Right atrium auricular region (tissue), 2 donors: ENCODE data around the gene MEAK7. TPM values are rescaled to one million over a fixed set of nuclear protein-coding genes. Genes with fewer than 3 reads are reported as not detected.

ENCODE experiments used
- DNase-seq: peaks from one replicate; pipeline ENCODE4 v3.0.0-alpha.2; 2019; ENCODE audit warnings: low spot score
- H3K27ac ChIP-seq, 2 donors: fragments of 200-600 bp; sonication (generic); 1 replicate in 1 of 2; 2 replicates in 1 of 2; pipeline ENCODE4 v1.5.1; 2016 to 2019
- H3K27me3 ChIP-seq, 2 donors: fragments of 200-600 bp; sonication (generic); one replicate each; pipeline versions ENCODE4 v1.5.1 to v1.6.0; 2017 to 2019
- H3K36me3 ChIP-seq: fragments of 200-600 bp; sonication (generic); one replicate; pipeline ENCODE4 v1.5.1; 2016
- H3K4me1 ChIP-seq, 2 donors: fragments of 200-600 bp; sonication (generic); one replicate each; pipeline versions ENCODE4 v1.5.1 to v1.6.0; 2017 to 2019
- H3K4me3 ChIP-seq, 2 donors: fragments of 200-600 bp; sonication (generic); 1 replicate in 1 of 2; 2 replicates in 1 of 2; pipeline ENCODE4 v1.5.1; 2017 to 2019; ENCODE audit warnings: mild to moderate bottlenecking in 1 of 2, moderate library complexity in 1 of 2
- H3K9me3 ChIP-seq, 2 donors: fragments of 200-600 bp; sonication (generic); one replicate each; pipeline ENCODE4 v1.5.1; 2019
- CTCF ChIP-seq, 2 donors: fragments of 200-600 bp; sonication (generic); IDR thresholded peaks; one replicate each; pipeline ENCODE4 v1.5.1; 2019; ENCODE audit warnings: antibody characterized with exemption in 2 of 2
- total RNA-seq, 2 donors: library from RNA; depleted of rRNA; stranded (reverse); fragments of >200 nt; gene quantifications; one replicate each; pipeline ENCODE4 v1.1.0, GENCODE V29; 2016

Gene MEAK7
- total RNA-seq, 2 donors from 2014 or later, result 5.3 to 6.9 TPM

DNA sequence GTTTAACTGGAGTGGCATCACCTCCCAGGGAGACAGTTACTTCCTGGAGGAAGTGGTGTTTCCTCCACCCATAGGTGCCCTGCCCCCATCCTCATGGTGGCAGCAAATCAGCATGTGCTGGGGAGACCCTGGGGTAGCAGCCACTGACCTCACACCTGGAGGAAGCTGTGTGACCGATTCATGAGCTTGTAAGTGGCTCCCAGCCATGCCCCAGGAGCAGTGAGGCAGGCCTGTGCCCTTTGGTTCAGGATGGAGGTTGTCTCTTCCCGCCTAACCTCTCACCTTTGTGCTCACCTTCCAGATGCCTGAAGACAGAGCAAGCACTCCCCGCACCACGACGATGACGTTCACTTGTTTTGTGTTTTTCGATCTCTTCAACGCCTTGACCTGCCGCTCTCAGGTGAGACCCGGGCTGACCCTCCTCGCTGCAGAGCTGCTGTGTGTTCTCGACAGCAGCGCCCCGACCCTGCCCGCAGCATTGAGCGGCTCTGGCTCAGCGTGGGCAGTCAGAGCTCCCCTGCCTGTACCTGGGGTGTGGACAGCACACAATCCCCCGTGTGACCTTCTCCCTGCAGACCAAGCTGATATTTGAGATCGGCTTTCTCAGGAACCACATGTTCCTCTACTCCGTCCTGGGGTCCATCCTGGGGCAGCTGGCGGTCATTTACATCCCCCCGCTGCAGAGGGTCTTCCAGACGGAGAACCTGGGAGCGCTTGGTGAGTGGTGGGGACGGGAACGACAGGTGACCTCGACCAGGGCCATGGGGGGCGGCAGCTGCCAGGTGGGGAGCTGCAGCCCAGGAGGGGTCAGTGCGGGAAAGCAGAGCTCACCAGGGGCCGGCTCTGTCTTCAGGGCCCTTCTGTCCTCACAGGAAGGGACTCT, 42.8 kb downstream of the MEAK7 start:
- H3K4me3 ChIP-seq, result no peak overlapping the region
- H3K27me3 ChIP-seq, result no peaks in the 10 kb centered on the region
- TF ChIP-seq CTCF (IDR thresholded peaks at IDR 0.05), result no peak
- no peak for DNase-seq
- peaks cover 0 to 4% of the 10 kb centered on the region in 2 donors for H3K9me3 ChIP-seq
- H3K36me3 ChIP-seq, result peaks cover 1% of the 10 kb centered on the region
- H3K4me1 ChIP-seq, result no peaks in the 10 kb centered on the region
- H3K27ac ChIP-seq, result no peak overlapping the region

GRCh38 chr16:84461029-84461412, 43.4 kb downstream of the MEAK7 start:
- no peaks in the 10 kb centered on the region for H3K36me3 ChIP-seq
- no peak overlapping the region for H3K27ac ChIP-seq
- no peaks in the 10 kb centered on the region for H3K4me1 ChIP-seq
- TF ChIP-seq CTCF (IDR thresholded peaks at IDR 0.05), result no peak
- no peak overlapping the region for H3K4me3 ChIP-seq
- H3K9me3 ChIP-seq, result no peaks in the 10 kb centered on the region
- no peak for DNase-seq
- no peaks in the 10 kb centered on the region for H3K27me3 ChIP-seq

DNA sequence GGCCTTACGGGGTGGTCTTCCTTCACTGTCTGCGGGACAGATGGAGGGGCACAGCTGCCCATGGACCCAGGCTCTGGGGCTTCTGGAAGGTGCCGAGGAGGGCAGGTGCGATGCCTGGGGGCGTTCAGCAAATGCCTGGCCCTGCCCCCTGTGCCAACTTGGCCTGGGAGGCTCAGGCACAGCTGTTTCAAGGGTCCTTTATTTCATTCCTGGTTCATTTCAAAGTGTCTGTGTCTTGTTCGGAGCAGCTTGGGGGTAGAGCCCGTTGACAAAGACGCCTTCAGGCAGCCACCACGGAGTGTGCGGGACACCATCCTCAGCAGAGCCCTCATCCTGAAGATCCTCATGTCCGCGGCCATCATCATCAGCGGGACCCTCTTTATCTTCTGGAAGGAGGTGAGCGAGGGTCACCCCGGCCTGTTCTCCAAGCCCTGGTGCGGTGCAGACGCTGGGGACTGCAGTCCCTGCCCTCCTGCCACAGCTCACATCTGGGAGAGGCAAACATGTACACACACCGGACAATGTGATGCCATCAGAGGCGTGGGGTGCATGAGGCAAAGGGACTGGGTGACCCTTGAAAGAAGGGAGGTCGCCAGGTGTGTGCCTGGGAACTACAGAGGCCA, 43.9 kb downstream of the MEAK7 start:
- Histone ChIP-seq H3K27me3 (no peaks in the 10 kb centered on the region), H3K36me3 (no peaks in the 10 kb centered on the region), H3K4me1 (no peaks in the 10 kb centered on the region), H3K27ac (no peak overlapping the region), H3K9me3 (no peaks in the 10 kb centered on the region), H3K4me3 (no peak overlapping the region)
- no peak for DNase-seq
- TF ChIP-seq CTCF (IDR thresholded peaks at IDR 0.05), result no peak

DNA sequence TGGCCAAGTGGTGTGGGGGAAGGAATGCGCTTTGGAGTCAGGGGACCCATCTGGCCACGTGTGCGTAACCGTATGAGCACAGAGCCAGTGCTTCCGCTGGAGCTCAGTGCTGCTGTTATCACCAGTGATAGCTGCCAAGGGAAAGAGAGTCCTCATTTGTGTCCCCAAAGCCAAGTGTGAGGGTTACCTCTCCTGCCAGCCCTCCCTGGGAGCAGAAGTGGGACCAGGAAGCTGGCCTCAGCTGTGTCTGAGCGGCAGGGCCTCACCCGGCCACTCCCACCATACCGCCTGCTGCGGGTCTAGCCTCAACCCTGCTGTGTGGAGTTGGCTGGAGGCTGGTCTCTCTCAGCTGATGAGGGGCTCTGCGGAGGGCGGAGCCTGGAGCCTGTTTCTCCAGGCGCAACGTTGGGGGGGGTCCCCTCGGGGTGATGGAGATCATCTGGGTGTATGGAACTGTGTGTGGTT, 44.5 kb downstream of the MEAK7 start:
- Histone ChIP-seq H3K4me1 (no peaks in the 10 kb centered on the region), H3K27me3 (no peaks in the 10 kb centered on the region), H3K9me3 (no peaks in the 10 kb centered on the region), H3K27ac (no peak overlapping the region), H3K36me3 (no peaks in the 10 kb centered on the region), H3K4me3 (no peak overlapping the region)
- no peak for DNase-seq
- no peak for TF ChIP-seq CTCF (IDR thresholded peaks at IDR 0.05)

GRCh38 chr16:84459533-84459894, 44.9 kb downstream of the MEAK7 start:
- H3K4me1 ChIP-seq, result no peaks in the 10 kb centered on the region

More at GRCh38 chr16:84459533-84459894, 44.9 kb downstream of the MEAK7 start:
- no peak for DNase-seq
- Histone ChIP-seq H3K9me3 (no peaks in the 10 kb centered on the region), H3K27ac (no peak overlapping the region), H3K4me3 (no peak overlapping the region), H3K36me3 (no peaks in the 10 kb centered on the region), H3K27me3 (no peaks in the 10 kb centered on the region)
- no peak for TF ChIP-seq CTCF (IDR thresholded peaks at IDR 0.05)
